Astrocyte of the cerebellum (primary cell): ENCODE measurements around the gene CARD11.

Source experiments
- DNase-seq: peaks from one replicate; pipeline ENCODE4 v3.0.0-alpha.2; 2011; ENCODE audit warnings: low read depth
- H3K4me3 ChIP-seq: 2 replicates; pipeline ENCODE4 v1.5.1; 2011; ENCODE audit warnings: mild to moderate bottlenecking, low read depth, low read length, moderate library complexity
- CTCF ChIP-seq: IDR thresholded peaks from 2 replicates; pipeline ENCODE4 v1.5.1; 2012; ENCODE audit warnings: low read length, low read depth, moderate library complexity, mild to moderate bottlenecking; ENCODE audit errors: missing control alignments
- in situ Hi-C: cut with HindIII; loops from 2 replicates; pipeline ENCODE4 v1.10.0; 2017; ENCODE audit warnings: low sequenced_read_pairs

CARD11 gene

GRCh38 chr7:2934211-2934731, 109.4 kb downstream of the CARD11 start:
- DNase-seq: no peak

GRCh38 chr7:2932402-2933251, 111.0 kb downstream of the CARD11 start:
- no peak overlapping the region for H3K4me3 ChIP-seq
- DNase-seq: no peak
- no peak for TF ChIP-seq CTCF
- in situ Hi-C loops: no loop called here

More at GRCh38 chr7:2934211-2934731, 109.4 kb downstream of the CARD11 start:
- in situ Hi-C loops: no loop called here
- no peak for TF ChIP-seq CTCF
- H3K4me3 ChIP-seq: no peak overlapping the region

GRCh38 chr7:2931034-2931415, 112.6 kb downstream of the CARD11 start:
- DNase-seq: no peak
- no peak overlapping the region for H3K4me3 ChIP-seq
- TF ChIP-seq CTCF: no peak
- in situ Hi-C loops: no loop called here

GRCh38 chr7:2930310-2931033, 113.2 kb downstream of the CARD11 start:
- no peak for DNase-seq
- no peak overlapping the region for H3K4me3 ChIP-seq
- TF ChIP-seq CTCF: no peak
- in situ Hi-C loops: no loop called here

- TF ChIP-seq CTCF: no peak
- no peak for DNase-seq
- in situ Hi-C loops: no loop called here
- no peak overlapping the region for H3K4me3 ChIP-seq
Observed at GRCh38 chr7:2929321-2930201, 114.1 kb downstream of the CARD11 start.
